GM21576 (cell line): ENCODE results near the gene NPBWR2.
A peak's percentile ranks its signal among the peaks of the same experiment; 100 is the strongest.

ENCODE experiments used
- ATAC-seq: cut with Tn5 transposase; IDR thresholded peaks from one replicate; pipeline ENCODE4 v1.9.1; 2021; ENCODE audit warnings: mild to moderate bottlenecking, moderate library complexity; ENCODE audit not compliant: unreplicated experiment

Gene NPBWR2

GRCh38 chr20:64105846-64106434 is 1.4 kb downstream of the NPBWR2 start:
- ATAC-seq: no peak

- no peak for ATAC-seq
Measured at GRCh38 chr20:64104667-64105451, 2.5 kb downstream of the NPBWR2 start.

GRCh38 chr20:64103871-64104666 is 3.3 kb downstream of the NPBWR2 start:
- ATAC-seq: no peak

GRCh38 chr20:64102647-64103354 is 4.6 kb downstream of the NPBWR2 start:
- ATAC-seq: no peak

- ATAC-seq: peak; percentile 49
Measured at GRCh38 chr20:64101731-64102621, 5.4 kb downstream of the NPBWR2 start.

GRCh38 chr20:64100946-64101688 is 6.2 kb downstream of the NPBWR2 start:
- no peak for ATAC-seq

GRCh38 chr20:64100566-64100888 is 6.8 kb downstream of the NPBWR2 start:
- no peak for ATAC-seq

GRCh38 chr20:64099880-64100565 is 7.3 kb downstream of the NPBWR2 start:
- ATAC-seq: no peak

- ATAC-seq: no peak
Measured at GRCh38 chr20:64099086-64099786, 8.1 kb downstream of the NPBWR2 start.

GRCh38 chr20:64098471-64099013 is 8.8 kb downstream of the NPBWR2 start:
- no peak for ATAC-seq

GRCh38 chr20:64096535-64096934 is 10.8 kb downstream of the NPBWR2 start:
- no peak for ATAC-seq

GRCh38 chr20:64095927-64096326 is 11.4 kb downstream of the NPBWR2 start:
- no peak for ATAC-seq

GRCh38 chr20:64095455-64095854 is 11.9 kb downstream of the NPBWR2 start:
- no peak for ATAC-seq

- no peak for ATAC-seq
Measured at GRCh38 chr20:64093013-64093503, 14.3 kb downstream of the NPBWR2 start.

GRCh38 chr20:64092258-64093012 is 14.9 kb downstream of the NPBWR2 start:
- ATAC-seq: no peak

- no peak for ATAC-seq
Measured at GRCh38 chr20:64091770-64092169, 15.6 kb downstream of the NPBWR2 start.

- no peak for ATAC-seq
Measured at GRCh38 chr20:64091340-64091739, 16.0 kb downstream of the NPBWR2 start.
